GM12878 (cell line): Measurements from ENCODE around the gene MFSD11. TPM values are rescaled to one million over a fixed set of nuclear protein-coding genes. Genes with fewer than 3 reads are reported as not detected.
A peak's percentile ranks its signal among the peaks of the same experiment; 100 is the strongest.

Experiments used
- BHLHE40 ChIP-seq, 2 experiments: fragments of 450-650 bp in 1 of 2; IDR thresholded peaks; 2 replicates each; pipeline ENCODE4 v1.6.1; 2011 to 2017; ENCODE audit warnings: low read depth in 2 of 2, borderline replicate concordance in 1 of 2, improper control_type of control experiment in 1 of 2, low read length in 1 of 2, mild to moderate bottlenecking in 1 of 2
- CREM ChIP-seq: IDR thresholded peaks from 2 replicates; pipeline ENCODE4 v1.6.1; 2014; ENCODE audit warnings: antibody characterized with exemption, low read depth
- DPF2 ChIP-seq: fragments of 450-650 bp; IDR thresholded peaks from 2 replicates; pipeline ENCODE4 v1.6.1; 2017; ENCODE audit warnings: mild to moderate bottlenecking
- EED ChIP-seq: sonication (generic); IDR thresholded peaks from 2 replicates; pipeline ENCODE4 v1.6.1; 2016; ENCODE audit warnings: antibody characterized with exemption, low read depth
- MEF2B ChIP-seq: fragments of 450-650 bp; IDR thresholded peaks from 2 replicates; pipeline ENCODE4 v1.6.1; 2018; ENCODE audit warnings: mild to moderate bottlenecking, moderate library complexity; ENCODE audit not compliant: partially characterized antibody, poor library complexity, severe bottlenecking
- NBN ChIP-seq: fragments of 450-650 bp; IDR thresholded peaks from 2 replicates; pipeline ENCODE4 v1.6.1; 2016
- PAX8 ChIP-seq: fragments of 450-650 bp; IDR thresholded peaks from 2 replicates; pipeline ENCODE4 v1.6.1; 2017; ENCODE audit warnings: mild to moderate bottlenecking, moderate library complexity
- RAD21 ChIP-seq: IDR thresholded peaks from 2 replicates; pipeline ENCODE4 v1.6.1; 2011; ENCODE audit warnings: mild to moderate bottlenecking, low read depth, low read length, moderate library complexity; ENCODE audit not compliant: insufficient read depth
- RUNX3 ChIP-seq: IDR thresholded peaks from 2 replicates; pipeline ENCODE4 v1.6.1; 2012; ENCODE audit warnings: low read length, inconsistent platforms
- SPI1 ChIP-seq: IDR thresholded peaks from 2 replicates; pipeline ENCODE4 v1.6.1; 2011; ENCODE audit warnings: low read depth, mild to moderate bottlenecking, low read length, moderate library complexity, borderline replicate concordance; ENCODE audit not compliant: insufficient read depth
- TCF3 ChIP-seq: IDR thresholded peaks from 2 replicates; pipeline ENCODE4 v1.6.1; 2012; ENCODE audit warnings: low read depth, mild to moderate bottlenecking, low read length, borderline replicate concordance; ENCODE audit not compliant: insufficient read depth
- ZNF384 ChIP-seq: IDR thresholded peaks from 2 replicates; pipeline ENCODE4 v1.6.1; 2012; ENCODE audit warnings: low read depth, mild to moderate bottlenecking, low read length, improper control_type of control experiment, borderline replicate concordance
- polyA plus RNA-seq, 11 experiments: library from polyadenylated mRNA; depleted of rRNA in 4 of 11; unstranded in 6 of 11; stranded (reverse) in 5 of 11; fragments of >200 nt; fragmentation: Nextera tagmentation in 4 of 11; fragmentation: Illumina TruSeq in 1 of 11; extraction: Ambion mirVana in 4 of 11; extraction: Trizol in 1 of 11; gene quantifications; 1 replicate in 1 of 11; 2 replicates in 10 of 11; pipeline versions ENCODE4 v1.2.1 to v1.2.3, GENCODE V29; 2011 to 2016; ENCODE audit warnings: inconsistent platforms in 2 of 11, missing spikeins in 2 of 11, low read depth in 1 of 11
- total RNA-seq, 4 experiments: library from RNA; depleted of rRNA in 3 of 4; stranded (reverse); fragments of >200 nt in 3 of 4; fragmentation: Illumina TruSeq in 1 of 4; extraction: Trizol in 1 of 4; gene quantifications; 2 replicates each; pipeline versions ENCODE4 v1.2.1 to v1.2.3, GENCODE V29; 2013 to 2021
- TF ChIP-seq, protein P1 (sequence below): IDR thresholded peaks from 2 replicates; pipeline ENCODE4 v1.6.1; 2012; ENCODE audit warnings: improper control_type of control experiment, low read depth, low read length; ENCODE audit not compliant: insufficient replicate concordance
- TF ChIP-seq, protein P2 (sequence below): fragments of 450-650 bp; IDR thresholded peaks from 2 replicates; pipeline ENCODE4 v1.6.1; 2016; ENCODE audit warnings: mild to moderate bottlenecking
- TF ChIP-seq, protein P3 (sequence below): IDR thresholded peaks from 2 replicates; pipeline ENCODE4 v1.6.1; 2011; ENCODE audit warnings: low read depth, mild to moderate bottlenecking, low read length, moderate library complexity, borderline replicate concordance; ENCODE audit errors: extremely low read depth

MFSD11 gene
- total and polyA plus RNA-seq, 10 of the 15 experiments (the other 5 are each of a cell fraction or from before 2014, with no cell fraction given): 11.0 to 19.4 (median 15.5) TPM

- TF ChIP-seq, protein P1, sequence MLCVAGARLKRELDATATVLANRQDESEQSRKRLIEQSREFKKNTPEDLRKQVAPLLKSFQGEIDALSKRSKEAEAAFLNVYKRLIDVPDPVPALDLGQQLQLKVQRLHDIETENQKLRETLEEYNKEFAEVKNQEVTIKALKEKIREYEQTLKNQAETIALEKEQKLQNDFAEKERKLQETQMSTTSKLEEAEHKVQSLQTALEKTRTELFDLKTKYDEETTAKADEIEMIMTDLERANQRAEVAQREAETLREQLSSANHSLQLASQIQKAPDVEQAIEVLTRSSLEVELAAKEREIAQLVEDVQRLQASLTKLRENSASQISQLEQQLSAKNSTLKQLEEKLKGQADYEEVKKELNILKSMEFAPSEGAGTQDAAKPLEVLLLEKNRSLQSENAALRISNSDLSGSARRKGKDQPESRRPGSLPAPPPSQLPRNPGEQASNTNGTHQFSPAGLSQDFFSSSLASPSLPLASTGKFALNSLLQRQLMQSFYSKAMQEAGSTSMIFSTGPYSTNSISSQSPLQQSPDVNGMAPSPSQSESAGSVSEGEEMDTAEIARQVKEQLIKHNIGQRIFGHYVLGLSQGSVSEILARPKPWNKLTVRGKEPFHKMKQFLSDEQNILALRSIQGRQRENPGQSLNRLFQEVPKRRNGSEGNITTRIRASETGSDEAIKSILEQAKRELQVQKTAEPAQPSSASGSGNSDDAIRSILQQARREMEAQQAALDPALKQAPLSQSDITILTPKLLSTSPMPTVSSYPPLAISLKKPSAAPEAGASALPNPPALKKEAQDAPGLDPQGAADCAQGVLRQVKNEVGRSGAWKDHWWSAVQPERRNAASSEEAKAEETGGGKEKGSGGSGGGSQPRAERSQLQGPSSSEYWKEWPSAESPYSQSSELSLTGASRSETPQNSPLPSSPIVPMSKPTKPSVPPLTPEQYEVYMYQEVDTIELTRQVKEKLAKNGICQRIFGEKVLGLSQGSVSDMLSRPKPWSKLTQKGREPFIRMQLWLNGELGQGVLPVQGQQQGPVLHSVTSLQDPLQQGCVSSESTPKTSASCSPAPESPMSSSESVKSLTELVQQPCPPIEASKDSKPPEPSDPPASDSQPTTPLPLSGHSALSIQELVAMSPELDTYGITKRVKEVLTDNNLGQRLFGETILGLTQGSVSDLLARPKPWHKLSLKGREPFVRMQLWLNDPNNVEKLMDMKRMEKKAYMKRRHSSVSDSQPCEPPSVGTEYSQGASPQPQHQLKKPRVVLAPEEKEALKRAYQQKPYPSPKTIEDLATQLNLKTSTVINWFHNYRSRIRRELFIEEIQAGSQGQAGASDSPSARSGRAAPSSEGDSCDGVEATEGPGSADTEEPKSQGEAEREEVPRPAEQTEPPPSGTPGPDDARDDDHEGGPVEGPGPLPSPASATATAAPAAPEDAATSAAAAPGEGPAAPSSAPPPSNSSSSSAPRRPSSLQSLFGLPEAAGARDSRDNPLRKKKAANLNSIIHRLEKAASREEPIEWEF: peak; percentile 59
- TF ChIP-seq TCF3 (0 out of 2 replicates have a peak, but pooled peaks have one; percentile 43), CREM (no peak), NBN (0 out of 2 replicates have a peak, but pooled peaks have one; percentile 17), EED (peak; percentile 80), SPI1 (no peak), RAD21 (no peak), ZNF384 (peak; percentile 37; the same call in 1 of the 2 replicates), RUNX3 (peak; percentile 86), MEF2B (peak; percentile 53), BHLHE40 (IDR thresholded peaks at IDR 0.05; ENCODE audit: borderline replicate concordance in 1 of 2, low read depth in 2 of 2, low read length in 1 of 2) (peak; percentile 44 to 70; a peak in 3 of 4 replicates), DPF2 (no peak), PAX8 (no peak)
- TF ChIP-seq, protein P2, sequence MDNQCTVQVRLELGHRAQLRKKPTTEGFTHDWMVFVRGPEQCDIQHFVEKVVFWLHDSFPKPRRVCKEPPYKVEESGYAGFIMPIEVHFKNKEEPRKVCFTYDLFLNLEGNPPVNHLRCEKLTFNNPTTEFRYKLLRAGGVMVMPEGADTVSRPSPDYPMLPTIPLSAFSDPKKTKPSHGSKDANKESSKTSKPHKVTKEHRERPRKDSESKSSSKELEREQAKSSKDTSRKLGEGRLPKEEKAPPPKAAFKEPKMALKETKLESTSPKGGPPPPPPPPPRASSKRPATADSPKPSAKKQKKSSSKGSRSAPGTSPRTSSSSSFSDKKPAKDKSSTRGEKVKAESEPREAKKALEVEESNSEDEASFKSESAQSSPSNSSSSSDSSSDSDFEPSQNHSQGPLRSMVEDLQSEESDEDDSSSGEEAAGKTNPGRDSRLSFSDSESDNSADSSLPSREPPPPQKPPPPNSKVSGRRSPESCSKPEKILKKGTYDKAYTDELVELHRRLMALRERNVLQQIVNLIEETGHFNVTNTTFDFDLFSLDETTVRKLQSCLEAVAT: no peak
- TF ChIP-seq, protein P3, sequence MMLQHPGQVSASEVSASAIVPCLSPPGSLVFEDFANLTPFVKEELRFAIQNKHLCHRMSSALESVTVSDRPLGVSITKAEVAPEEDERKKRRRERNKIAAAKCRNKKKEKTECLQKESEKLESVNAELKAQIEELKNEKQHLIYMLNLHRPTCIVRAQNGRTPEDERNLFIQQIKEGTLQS: no peak
These were observed 53.4 kb downstream of the MFSD11 start (continued) for GRCh38 chr17:76791053-76791980.
